ENCODE data around the gene ZNF444. TPM values are rescaled to one million over a fixed set of nuclear protein-coding genes. Genes with fewer than 3 reads are reported as not detected.
"Not testable (repeated sequence)": the region's sequence is repeated elsewhere in the genome, so short reads cannot be mapped to it uniquely, and the experiment has no call there.

The ZNF444 gene
- total and polyA plus RNA-seq, 2 donors (not counting 1 experiment from before 2014, with no cell fraction given): 24.1 to 37.7 TPM

- Histone ChIP-seq H3K4me3 (ENCODE audit: control extremely low read depth in 1 of 5, extremely low read depth in 1 of 5, insufficient read depth in 1 of 5, low read depth in 2 of 5, low read length in 4 of 5) (no peak overlapping the region), H3K9ac (ENCODE audit: low read length) (no peak overlapping the region), H3K79me2 (ENCODE audit: control insufficient read depth, insufficient read depth, low read length) (no peaks in the 10 kb centered on the region), H3K27ac (ENCODE audit: low read length in 2 of 2) (no peak overlapping the region), H3K4me1 (ENCODE audit: control insufficient read depth in 2 of 2, insufficient read depth in 2 of 2, low read length in 2 of 2) (peaks cover 2 to 3% of the 10 kb centered on the region in 2 donors), H2AFZ (ENCODE audit: insufficient read depth, low read depth, low read length, poor library complexity, severe bottlenecking) (no peak overlapping the region), H3K9me3 (ENCODE audit: control extremely low read depth in 1 of 3, control insufficient read depth in 2 of 3, insufficient read depth in 1 of 3, low read length in 2 of 3) (no peaks in the 10 kb centered on the region), H3K27me3 (replicated peaks in 1 of 4; ENCODE audit: control extremely low read depth in 1 of 4, control insufficient read depth in 3 of 4, insufficient read depth in 4 of 4, low read length in 3 of 4) (no peaks in the 10 kb centered on the region), H4K20me1 (ENCODE audit: control insufficient read depth, insufficient read depth, low read length, poor library complexity, severe bottlenecking) (no peaks in the 10 kb centered on the region), H3K36me3 (replicated peaks in 1 of 2; ENCODE audit: control extremely low read depth in 1 of 2, control insufficient read depth in 1 of 2, extremely low read depth in 1 of 2, insufficient read depth in 2 of 2, low read length in 1 of 2) (no peaks in the 10 kb centered on the region), H3K4me2 (replicated peaks; ENCODE audit: low read depth, low read length, poor library complexity, severe bottlenecking) (no peak overlapping the region)
- no peak overlapping the region for H3K4me3 Mint-ChIP-seq
- no peak overlapping the region for H3K27ac Mint-ChIP-seq
- DNase-seq (no peak), ATAC-seq (ENCODE audit: low read depth) (no peak)
- POLR2A ChIA-PET: no interaction called here
- WGBS (ENCODE audit: insufficient coverage): 76% methylated on average over 5 of the region's 9 CpGs
- H3K9me3 Mint-ChIP-seq (ENCODE audit: insufficient read depth): no peaks in the 10 kb centered on the region
- intact Hi-C loops (cut with micrococcal nuclease): no loop called here
- TF ChIP-seq EZH2 (IDR thresholded peaks at IDR 0.05; ENCODE audit: borderline replicate concordance, insufficient read depth, low read depth, low read length, poor library complexity, severe bottlenecking): no peak
- TF ChIP-seq, protein P1, sequence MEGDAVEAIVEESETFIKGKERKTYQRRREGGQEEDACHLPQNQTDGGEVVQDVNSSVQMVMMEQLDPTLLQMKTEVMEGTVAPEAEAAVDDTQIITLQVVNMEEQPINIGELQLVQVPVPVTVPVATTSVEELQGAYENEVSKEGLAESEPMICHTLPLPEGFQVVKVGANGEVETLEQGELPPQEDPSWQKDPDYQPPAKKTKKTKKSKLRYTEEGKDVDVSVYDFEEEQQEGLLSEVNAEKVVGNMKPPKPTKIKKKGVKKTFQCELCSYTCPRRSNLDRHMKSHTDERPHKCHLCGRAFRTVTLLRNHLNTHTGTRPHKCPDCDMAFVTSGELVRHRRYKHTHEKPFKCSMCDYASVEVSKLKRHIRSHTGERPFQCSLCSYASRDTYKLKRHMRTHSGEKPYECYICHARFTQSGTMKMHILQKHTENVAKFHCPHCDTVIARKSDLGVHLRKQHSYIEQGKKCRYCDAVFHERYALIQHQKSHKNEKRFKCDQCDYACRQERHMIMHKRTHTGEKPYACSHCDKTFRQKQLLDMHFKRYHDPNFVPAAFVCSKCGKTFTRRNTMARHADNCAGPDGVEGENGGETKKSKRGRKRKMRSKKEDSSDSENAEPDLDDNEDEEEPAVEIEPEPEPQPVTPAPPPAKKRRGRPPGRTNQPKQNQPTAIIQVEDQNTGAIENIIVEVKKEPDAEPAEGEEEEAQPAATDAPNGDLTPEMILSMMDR (IDR thresholded peaks at IDR 0.05): no peak
- peaks cover 18% of the 10 kb centered on the region for H3K27me3 Mint-ChIP-seq
- H3K4me1 Mint-ChIP-seq: peaks cover 2% of the 10 kb centered on the region
- CTCF ChIA-PET: interaction anchor here (0.6 to 16.2 kb wide), 4 partner anchors 10 to 108 kb away, joined by 3 to 196 read pairs (median 20); no protein-coding TSS in a partner anchor
These were observed 33.0 kb downstream of the ZNF444 start for GRCh38 chr19:56174086-56174485.

- no peak overlapping the region for H3K9ac ChIP-seq (ENCODE audit: low read length)
- no peaks in the 10 kb centered on the region for H3K27me3 ChIP-seq (replicated peaks in 1 of 4; ENCODE audit: control extremely low read depth in 1 of 4, control insufficient read depth in 3 of 4, insufficient read depth in 4 of 4, low read length in 3 of 4)
- intact Hi-C loops (cut with micrococcal nuclease): no loop called here
- Mint-ChIP-seq H3K9me3 (ENCODE audit: insufficient read depth) (no peaks in the 10 kb centered on the region), H3K27ac (no peak overlapping the region), H3K4me1 (peaks cover 2% of the 10 kb centered on the region), H3K27me3 (peaks cover 18% of the 10 kb centered on the region), H3K4me3 (no peak overlapping the region)
- ATAC-seq (ENCODE audit: low read depth) (no peak), DNase-seq (no peak)
- TF ChIP-seq, protein P1 (IDR thresholded peaks at IDR 0.05): no peak
- TF ChIP-seq EZH2 (IDR thresholded peaks at IDR 0.05; ENCODE audit: borderline replicate concordance, insufficient read depth, low read depth, low read length, poor library complexity, severe bottlenecking): no peak
- ChIA-PET CTCF (interaction anchor here (0.6 to 16.2 kb wide), 4 partner anchors 79 to 793 kb away, joined by 3 to 196 read pairs (median 21); no protein-coding TSS in a partner anchor), POLR2A (no interaction called here)
- 75% methylated on average over 7 of the region's 11 CpGs for WGBS (ENCODE audit: insufficient coverage)
- no peak overlapping the region for H2AFZ ChIP-seq (ENCODE audit: insufficient read depth, low read depth, low read length, poor library complexity, severe bottlenecking)
- no peaks in the 10 kb centered on the region for H3K36me3 ChIP-seq (replicated peaks in 1 of 2; ENCODE audit: control extremely low read depth in 1 of 2, control insufficient read depth in 1 of 2, extremely low read depth in 1 of 2, insufficient read depth in 2 of 2, low read length in 1 of 2)
- H3K4me3 ChIP-seq (ENCODE audit: control extremely low read depth in 1 of 5, extremely low read depth in 1 of 5, insufficient read depth in 1 of 5, low read depth in 2 of 5, low read length in 4 of 5): no peak overlapping the region
- H3K79me2 ChIP-seq (ENCODE audit: control insufficient read depth, insufficient read depth, low read length): no peaks in the 10 kb centered on the region
- H3K27ac ChIP-seq (ENCODE audit: low read length in 2 of 2): no peak overlapping the region
- no peaks in the 10 kb centered on the region for H3K9me3 ChIP-seq (ENCODE audit: control extremely low read depth in 1 of 3, control insufficient read depth in 2 of 3, insufficient read depth in 1 of 3, low read length in 2 of 3)
- H4K20me1 ChIP-seq (ENCODE audit: control insufficient read depth, insufficient read depth, low read length, poor library complexity, severe bottlenecking): no peaks in the 10 kb centered on the region
- H3K4me2 ChIP-seq (replicated peaks; ENCODE audit: low read depth, low read length, poor library complexity, severe bottlenecking): no peak overlapping the region
- peaks cover 2 to 3% of the 10 kb centered on the region in 2 donors for H3K4me1 ChIP-seq (ENCODE audit: control insufficient read depth in 2 of 2, insufficient read depth in 2 of 2, low read length in 2 of 2)
These were observed 33.5 kb downstream of the ZNF444 start for GRCh38 chr19:56174550-56174949.

- H2AFZ ChIP-seq (ENCODE audit: insufficient read depth, low read depth, low read length, poor library complexity, severe bottlenecking); H3K27ac Mint-ChIP-seq; H3K27me3 ChIP-seq (replicated peaks in 1 of 4; ENCODE audit: control extremely low read depth in 1 of 4, control insufficient read depth in 3 of 4, insufficient read depth in 4 of 4, low read length in 3 of 4); H3K9me3 ChIP-seq (ENCODE audit: control extremely low read depth in 1 of 3, control insufficient read depth in 2 of 3, insufficient read depth in 1 of 3, low read length in 2 of 3); H3K36me3 ChIP-seq (replicated peaks in 1 of 2; ENCODE audit: control extremely low read depth in 1 of 2, control insufficient read depth in 1 of 2, extremely low read depth in 1 of 2, insufficient read depth in 2 of 2, low read length in 1 of 2); H3K4me1 ChIP-seq (ENCODE audit: control insufficient read depth in 2 of 2, insufficient read depth in 2 of 2, low read length in 2 of 2); H3K4me2 ChIP-seq (replicated peaks; ENCODE audit: low read depth, low read length, poor library complexity, severe bottlenecking); POLR2A ChIA-PET; H3K9ac ChIP-seq (ENCODE audit: low read length); DNase-seq; ATAC-seq (ENCODE audit: low read depth); H3K4me3 ChIP-seq (ENCODE audit: control extremely low read depth in 1 of 5, extremely low read depth in 1 of 5, insufficient read depth in 1 of 5, low read depth in 2 of 5, low read length in 4 of 5); H3K9me3 Mint-ChIP-seq (ENCODE audit: insufficient read depth); H3K4me3 Mint-ChIP-seq; H3K4me1 Mint-ChIP-seq; H3K27ac ChIP-seq (ENCODE audit: low read length in 2 of 2); H3K79me2 ChIP-seq (ENCODE audit: control insufficient read depth, insufficient read depth, low read length); H4K20me1 ChIP-seq (ENCODE audit: control insufficient read depth, insufficient read depth, low read length, poor library complexity, severe bottlenecking); intact Hi-C loops (cut with micrococcal nuclease): not testable (repeated sequence)
- CTCF ChIA-PET: interaction anchor here (1.1 to 16.2 kb wide), 3 partner anchors 77 to 110 kb away, joined by 3 to 196 read pairs (median 4); no protein-coding TSS in a partner anchor
- 79% methylated on average over 14 of the region's 15 CpGs for WGBS (ENCODE audit: insufficient coverage)
- H3K27me3 Mint-ChIP-seq: peaks cover 12% of the 10 kb centered on the region
These were observed 34.8 kb downstream of the ZNF444 start, which contains the start of gene GALP for GRCh38 chr19:56175861-56176307. GALP (plus strand) TSS chr19:56176008; CDS start chr19:56177109, 1,101 bp downstream.
